Stomach smooth muscle (tissue), 2 donors: Measurements from ENCODE around the gene NOX3.
"Not testable (repeated sequence)": the region's sequence is repeated elsewhere in the genome, so short reads cannot be mapped to it uniquely, and the experiment has no call there.

Source experiments
- H3K27ac ChIP-seq: one replicate; pipeline ENCODE4 v1.7.0; 2013; ENCODE audit warnings: mild to moderate bottlenecking, low read length, inconsistent platforms
- H3K27me3 ChIP-seq, 2 donors: one replicate each; pipeline ENCODE4 v1.7.0; 2013; ENCODE audit warnings: low read length in 2 of 2; ENCODE audit not compliant: insufficient read depth in 2 of 2, control insufficient read depth in 1 of 2
- H3K36me3 ChIP-seq, 2 donors: one replicate each; pipeline ENCODE4 v1.7.0; 2013; ENCODE audit warnings: low read length in 2 of 2; ENCODE audit not compliant: control insufficient read depth in 2 of 2, insufficient read depth in 2 of 2
- H3K4me1 ChIP-seq: one replicate; pipeline ENCODE4 v1.7.0; 2013; ENCODE audit warnings: low read length; ENCODE audit not compliant: control insufficient read depth, insufficient read depth
- H3K4me3 ChIP-seq, 2 donors: one replicate each; pipeline ENCODE4 v1.7.0; 2013; ENCODE audit warnings: low read length in 2 of 2
- H3K9ac ChIP-seq, 2 donors: one replicate each; pipeline ENCODE4 v1.7.0; 2013; ENCODE audit warnings: low read length in 2 of 2, mild to moderate bottlenecking in 1 of 2
- H3K9me3 ChIP-seq, 2 donors: one replicate each; pipeline ENCODE4 v1.7.0; 2013; ENCODE audit warnings: low read length in 2 of 2; ENCODE audit not compliant: control insufficient read depth in 2 of 2
- donor health status: healthy.
- donor health status: Pancreatic carcinoma.

The NOX3 gene

DNA sequence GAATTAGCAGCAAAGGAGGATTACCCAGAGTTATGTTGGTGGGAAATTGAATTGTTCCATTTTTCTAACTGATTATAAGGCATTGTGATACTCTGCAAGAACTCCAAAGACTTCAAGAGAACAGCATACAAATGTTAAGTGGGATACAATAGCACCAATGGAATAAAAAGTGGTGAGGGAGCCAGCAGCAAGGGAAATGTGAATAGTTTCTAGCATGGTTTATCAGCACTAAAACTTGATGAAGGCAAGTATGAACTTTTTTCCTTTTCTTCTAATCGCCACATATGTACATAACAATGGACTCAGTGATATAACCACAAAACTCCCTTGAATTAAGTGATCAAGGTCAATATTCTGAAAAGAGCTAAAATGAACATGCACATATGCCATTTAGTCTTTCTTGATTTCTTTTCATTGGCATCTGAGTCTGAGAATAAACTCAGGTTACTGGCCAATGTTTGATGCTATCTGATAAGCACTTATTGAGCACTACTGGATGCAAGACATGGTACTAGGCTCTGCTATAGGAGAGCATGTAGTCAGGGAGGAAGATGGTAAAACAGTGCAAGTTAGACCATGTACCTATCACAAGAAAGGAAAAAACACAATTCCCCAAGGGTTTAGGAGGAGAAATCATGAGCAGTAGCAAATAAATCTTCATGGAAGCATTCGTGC lies 36.6 kb upstream of the NOX3 start:
- Histone ChIP-seq H3K36me3 (no peaks in the 10 kb centered on the region), H3K4me1 (peaks cover 14% of the 10 kb centered on the region), H3K27ac (no peak overlapping the region), H3K27me3 (no peaks in the 10 kb centered on the region), H3K9me3 (no peaks in the 10 kb centered on the region), H3K4me3 (no peak overlapping the region), H3K9ac (no peak overlapping the region)

DNA sequence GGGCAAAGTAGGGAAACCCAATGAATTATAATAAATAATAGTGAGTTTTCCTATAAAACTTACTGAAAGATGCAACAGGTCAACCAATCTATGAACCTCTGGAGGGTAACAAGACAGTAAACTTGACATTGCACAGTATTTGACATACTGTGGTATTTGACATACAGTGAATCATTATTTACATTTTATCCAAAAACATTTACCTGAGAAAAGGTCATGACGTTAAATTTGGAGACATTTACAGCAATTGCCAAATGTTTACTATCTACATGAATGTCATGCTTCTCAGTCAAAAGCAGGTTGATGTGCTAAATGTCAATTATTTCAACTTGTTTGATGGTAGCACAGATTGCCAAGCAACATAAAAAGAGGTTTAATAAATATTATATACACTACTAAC lies 35.8 kb upstream of the NOX3 start:
- H3K27me3 ChIP-seq: no peaks in the 10 kb centered on the region
- H3K4me1 ChIP-seq: peaks cover 14% of the 10 kb centered on the region
- H3K9ac ChIP-seq: no peak overlapping the region
- H3K9me3 ChIP-seq: no peaks in the 10 kb centered on the region
- H3K4me3 ChIP-seq: no peak overlapping the region
- no peaks in the 10 kb centered on the region for H3K36me3 ChIP-seq
- H3K27ac ChIP-seq: no peak overlapping the region

DNA sequence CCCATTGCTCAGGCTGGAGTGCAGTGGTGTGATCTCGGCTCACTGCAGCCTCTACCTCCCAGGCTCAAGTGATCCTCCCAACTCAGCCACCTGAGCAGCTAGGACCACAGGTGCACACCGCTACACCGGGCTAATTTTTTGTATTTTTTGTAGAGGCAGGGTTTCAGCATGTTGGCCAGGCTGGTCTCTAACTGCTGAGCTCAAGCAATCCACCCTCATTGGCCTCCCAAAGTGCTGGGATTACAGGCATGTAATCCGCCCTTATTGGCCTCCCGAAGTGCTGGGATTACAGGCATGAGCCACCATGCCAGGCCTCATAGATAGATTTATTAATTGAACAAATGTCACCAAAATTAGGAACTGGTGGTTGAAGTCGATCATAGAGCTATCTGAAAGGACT lies 32.6 kb upstream of the NOX3 start:
- H3K9me3 ChIP-seq, H3K4me3 ChIP-seq, H3K27me3 ChIP-seq, H3K27ac ChIP-seq, H3K4me1 ChIP-seq, H3K9ac ChIP-seq, H3K36me3 ChIP-seq: not testable (repeated sequence)

DNA sequence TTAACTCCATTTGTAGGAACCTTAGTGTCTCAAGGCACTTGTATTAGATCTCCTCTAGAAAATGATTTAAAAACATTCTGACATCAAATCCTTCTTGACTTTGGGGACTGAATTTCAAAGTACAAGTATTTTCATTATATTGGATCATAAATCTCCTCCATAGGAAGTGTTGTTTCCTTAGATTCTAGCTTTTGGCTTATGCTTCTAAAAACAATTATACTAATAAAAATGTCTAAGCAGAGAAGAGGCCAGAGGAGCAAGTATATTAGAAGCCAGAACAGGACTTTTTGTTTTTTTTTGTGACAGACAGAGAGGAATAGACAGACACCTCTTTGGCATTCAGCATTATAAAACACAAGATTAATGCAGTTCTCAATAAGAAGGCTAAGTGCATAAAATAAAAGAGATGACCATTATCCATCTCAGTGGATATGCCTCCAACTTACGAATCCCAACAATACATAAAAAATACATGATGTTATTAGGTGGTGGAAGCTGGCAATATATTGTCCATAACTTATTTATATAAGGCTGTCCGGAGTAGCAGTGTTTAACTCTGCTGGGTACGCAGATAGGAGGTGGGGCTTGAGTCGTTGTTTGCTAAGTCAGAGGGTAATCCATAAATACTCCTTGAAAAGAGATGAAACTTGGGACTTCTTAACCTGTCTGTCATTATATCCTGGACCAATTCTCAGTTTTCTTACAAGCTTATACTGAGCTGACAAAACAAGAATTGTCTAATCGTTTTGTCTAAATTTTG lies 31.9 kb upstream of the NOX3 start:
- no peak overlapping the region for H3K4me3 ChIP-seq
- H3K9me3 ChIP-seq: no peaks in the 10 kb centered on the region
- H3K27me3 ChIP-seq: no peaks in the 10 kb centered on the region
- H3K9ac ChIP-seq: no peak overlapping the region
- no peaks in the 10 kb centered on the region for H3K36me3 ChIP-seq
- H3K27ac ChIP-seq: no peak overlapping the region
- no peaks in the 10 kb centered on the region for H3K4me1 ChIP-seq

DNA sequence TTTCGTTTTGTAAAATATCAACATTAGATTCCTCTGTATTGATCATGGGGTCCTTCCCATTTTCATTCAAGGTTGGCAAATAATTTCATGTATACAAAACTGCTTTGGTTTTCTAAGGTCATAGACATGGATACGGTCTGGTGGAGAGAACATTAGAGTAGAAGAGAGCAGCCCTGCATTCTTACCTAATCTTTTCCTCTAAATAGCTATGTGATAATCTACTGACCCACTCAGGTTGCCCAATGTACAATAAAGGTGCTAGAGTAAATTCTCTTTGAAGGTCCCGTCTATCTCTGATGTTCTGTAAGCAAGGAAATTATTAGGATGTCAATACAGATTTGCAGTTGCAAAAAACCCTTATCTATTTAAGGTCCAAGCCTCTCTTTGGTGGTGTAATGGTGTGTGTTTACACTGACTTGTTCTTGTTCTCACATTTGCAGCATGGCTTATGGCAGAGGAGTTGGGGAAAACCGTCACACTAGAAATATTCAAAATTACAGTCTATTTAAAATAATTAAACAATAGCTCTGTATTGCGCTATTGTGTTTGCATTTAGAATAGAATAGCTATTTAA lies 31.2 kb upstream of the NOX3 start:
- no peaks in the 10 kb centered on the region for H3K4me1 ChIP-seq
- H3K36me3 ChIP-seq: no peaks in the 10 kb centered on the region
- H3K9me3 ChIP-seq: no peaks in the 10 kb centered on the region
- no peaks in the 10 kb centered on the region for H3K27me3 ChIP-seq
- H3K27ac ChIP-seq: no peak overlapping the region
- no peak overlapping the region for H3K9ac ChIP-seq
- H3K4me3 ChIP-seq: no peak overlapping the region

DNA sequence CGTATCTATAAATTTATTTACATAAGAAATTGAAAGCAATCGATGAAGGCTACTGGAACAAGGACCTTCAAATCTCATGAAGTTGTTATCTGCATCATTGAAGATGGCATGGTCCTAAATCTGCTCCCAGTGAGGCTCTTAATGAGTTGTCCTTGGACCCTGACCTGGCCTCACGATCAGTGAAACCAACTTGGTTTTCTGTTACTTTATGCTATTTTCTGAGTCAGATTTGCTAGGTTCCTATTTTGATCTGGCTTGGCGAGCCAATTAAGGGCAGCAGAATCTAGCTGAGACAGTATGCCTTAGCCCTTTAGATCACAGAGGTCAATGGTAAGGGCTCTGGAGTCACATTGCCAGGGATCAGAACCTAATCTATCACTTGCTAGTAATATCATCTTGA lies 30.1 kb upstream of the NOX3 start:
- H3K4me1 ChIP-seq: no peaks in the 10 kb centered on the region
- no peaks in the 10 kb centered on the region for H3K27me3 ChIP-seq
- H3K9me3 ChIP-seq: no peaks in the 10 kb centered on the region
- no peaks in the 10 kb centered on the region for H3K36me3 ChIP-seq
- no peak overlapping the region for H3K4me3 ChIP-seq
- no peak overlapping the region for H3K27ac ChIP-seq
- H3K9ac ChIP-seq: no peak overlapping the region

DNA sequence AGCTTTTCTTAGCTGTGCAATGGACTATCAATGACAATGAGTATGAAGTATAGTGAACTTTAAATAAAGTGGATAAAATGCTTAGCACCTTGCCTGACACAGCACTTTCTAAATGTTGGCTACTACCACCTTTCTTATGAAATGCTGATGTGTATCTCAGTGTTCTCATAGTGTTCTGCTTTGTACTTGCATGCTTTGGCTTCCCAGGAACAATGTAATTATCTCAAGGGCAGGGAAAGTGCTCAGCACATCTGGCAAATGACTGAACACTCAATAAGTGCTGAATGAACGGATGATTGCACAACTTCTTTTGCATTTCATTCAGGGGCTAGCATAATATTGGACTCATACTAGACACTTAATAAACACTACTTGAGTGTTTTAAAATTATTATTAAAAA lies 28.2 kb upstream of the NOX3 start:
- Histone ChIP-seq H3K27ac (no peak overlapping the region), H3K4me3 (no peak overlapping the region), H3K4me1 (no peaks in the 10 kb centered on the region), H3K27me3 (no peaks in the 10 kb centered on the region), H3K9ac (no peak overlapping the region), H3K36me3 (no peaks in the 10 kb centered on the region), H3K9me3 (no peaks in the 10 kb centered on the region)

DNA sequence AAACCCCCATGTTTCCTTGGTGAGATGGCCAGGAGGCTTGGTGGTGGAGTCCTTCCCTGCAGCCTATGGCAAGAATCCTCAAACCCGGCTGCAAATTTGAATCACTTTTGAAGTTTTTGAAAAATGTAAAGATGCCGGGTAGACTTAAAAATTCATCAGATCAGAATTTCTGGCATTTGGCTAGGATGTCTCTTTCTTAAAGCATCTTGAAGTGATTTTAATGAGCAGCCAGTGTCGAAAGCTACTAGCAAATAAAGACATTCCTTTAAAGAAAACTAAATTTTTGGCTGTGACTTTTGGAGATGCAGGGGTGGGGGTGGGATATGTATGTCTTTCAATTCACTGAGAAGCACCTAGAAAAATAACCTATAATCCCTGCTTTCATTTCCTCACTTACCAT lies 25.6 kb upstream of the NOX3 start:
- no peak overlapping the region for H3K27ac ChIP-seq
- no peak overlapping the region for H3K4me3 ChIP-seq
- no peak overlapping the region for H3K9ac ChIP-seq
- H3K27me3 ChIP-seq: no peaks in the 10 kb centered on the region
- H3K4me1 ChIP-seq: no peaks in the 10 kb centered on the region
- no peaks in the 10 kb centered on the region for H3K9me3 ChIP-seq
- H3K36me3 ChIP-seq: no peaks in the 10 kb centered on the region

DNA sequence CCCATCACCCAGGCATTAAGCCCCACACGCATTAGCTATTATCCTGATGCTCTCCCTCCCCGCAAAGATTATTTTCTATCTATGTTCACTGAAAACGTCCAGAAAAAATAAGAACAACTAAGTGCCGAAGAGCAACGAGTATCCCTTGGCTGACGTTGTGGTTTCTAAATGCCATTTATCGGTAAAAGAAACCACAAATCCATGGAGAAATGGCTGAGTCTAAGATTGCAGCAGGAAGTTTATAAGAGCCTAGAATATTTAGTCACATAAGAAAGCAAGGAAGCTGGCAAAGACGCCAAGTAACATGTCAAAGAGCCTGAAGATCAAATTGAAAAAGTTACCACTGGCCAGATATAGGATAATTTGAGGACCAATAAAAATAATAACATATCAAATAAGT lies 18.1 kb upstream of the NOX3 start:
- Histone ChIP-seq H3K27ac (no peak overlapping the region), H3K4me3 (no peak overlapping the region), H3K36me3 (no peaks in the 10 kb centered on the region), H3K4me1 (no peaks in the 10 kb centered on the region), H3K9ac (no peak overlapping the region), H3K27me3 (no peaks in the 10 kb centered on the region), H3K9me3 (peaks cover 2 to 3% of the 10 kb centered on the region in 2 donors)

DNA sequence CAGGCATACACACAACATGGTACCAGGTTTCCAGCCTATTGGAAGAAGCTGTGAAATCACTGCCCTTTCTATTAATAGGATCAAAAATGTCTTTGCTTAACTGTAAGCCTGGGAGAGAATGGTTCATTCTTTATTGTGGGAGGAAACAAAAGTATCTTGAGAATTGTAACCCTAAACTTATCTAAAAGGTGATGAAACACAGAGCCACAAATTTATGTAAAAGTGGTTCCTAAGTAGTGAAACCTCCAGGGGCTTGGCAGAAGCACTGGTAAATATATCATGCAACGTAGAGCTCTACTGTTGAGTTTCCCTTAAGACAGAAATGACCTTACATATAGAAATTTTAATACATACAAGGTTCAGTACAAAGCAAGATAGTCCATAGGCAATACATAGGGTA lies 17.2 kb upstream of the NOX3 start:
- no peaks in the 10 kb centered on the region for H3K27me3 ChIP-seq

DNA sequence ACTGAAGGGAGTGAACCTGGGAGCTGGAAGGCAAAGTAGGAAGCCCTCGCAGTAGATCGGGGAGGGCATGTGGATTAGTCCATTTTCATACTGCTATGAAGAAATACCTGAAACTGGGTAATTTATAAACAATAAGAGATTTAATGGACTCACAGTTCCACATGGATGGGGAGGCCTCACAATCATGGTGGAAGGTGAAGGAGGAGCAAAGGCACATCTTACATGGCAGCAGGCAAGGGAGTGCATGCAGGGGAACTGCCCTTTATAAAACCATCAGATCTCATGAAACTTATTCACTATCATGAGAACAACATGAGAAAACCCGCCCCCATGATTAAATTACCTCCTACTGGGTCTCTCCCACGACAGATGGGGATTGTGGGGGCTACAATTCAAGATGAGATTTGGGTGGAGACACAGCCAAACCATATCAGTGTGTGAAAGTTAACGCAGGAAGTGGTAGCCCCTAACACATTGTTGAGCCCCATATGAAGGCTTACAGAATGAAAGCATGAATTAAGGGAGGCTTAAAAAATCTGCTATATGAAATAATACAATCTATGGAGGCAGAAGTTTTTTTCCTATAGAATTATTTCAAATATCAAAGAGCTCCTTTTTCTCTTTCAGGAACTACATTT lies 15.5 kb upstream of the NOX3 start:
- not testable (repeated sequence) for H3K9ac ChIP-seq, H3K4me1 ChIP-seq, H3K27ac ChIP-seq, H3K9me3 ChIP-seq, H3K36me3 ChIP-seq, H3K4me3 ChIP-seq, H3K27me3 ChIP-seq

More for the DNA sequence above, 17.2 kb upstream of the NOX3 start:
- Histone ChIP-seq H3K27ac (no peak overlapping the region), H3K9ac (no peak overlapping the region), H3K9me3 (peaks cover 2 to 3% of the 10 kb centered on the region in 2 donors), H3K36me3 (no peaks in the 10 kb centered on the region), H3K4me3 (no peak overlapping the region), H3K4me1 (no peaks in the 10 kb centered on the region)
